HepG2 (cell line): ENCODE results near the gene EBF4. TPM values are rescaled to one million over a fixed set of nuclear protein-coding genes. Genes with fewer than 3 reads are reported as not detected.

Experiments used
- ADNP ChIP-seq: sonication (generic); formaldehyde crosslinking; IDR thresholded peaks from 2 replicates; pipeline ENCODE4 v1.4.0; 2020; ENCODE audit warnings: missing genetic modification reagents
- ATAD3A ChIP-seq: sonication (generic); formaldehyde crosslinking; IDR thresholded peaks from 2 replicates; pipeline ENCODE4 v1.4.0; 2020; ENCODE audit warnings: missing genetic modification reagents
- ATF1 ChIP-seq: IDR thresholded peaks from 2 replicates; pipeline ENCODE4 v1.6.1; 2016; ENCODE audit warnings: mild to moderate bottlenecking, control low read depth
- ATF7 ChIP-seq, 2 experiments: fragments of 450-650 bp in 1 of 2; sonication (generic) in 1 of 2; formaldehyde crosslinking in 1 of 2; IDR thresholded peaks; 2 replicates each; pipeline versions ENCODE4 v1.4.0 to v1.6.1; 2016 to 2020; ENCODE audit warnings: antibody characterized with exemption in 1 of 2, mild to moderate bottlenecking in 1 of 2, missing genetic modification reagents in 1 of 2
- BHLHE40 ChIP-seq: IDR thresholded peaks from 2 replicates; pipeline ENCODE4 v1.6.1; 2011; ENCODE audit warnings: low read length, improper control_type of control experiment
- FIP1L1 ChIP-seq: fragments of 200-400 bp; formaldehyde crosslinking; IDR thresholded peaks from 2 replicates; pipeline ENCODE4 v1.6.1; 2018; ENCODE audit warnings: low read depth, mild to moderate bottlenecking, low read length, moderate library complexity, borderline replicate concordance; ENCODE audit not compliant: insufficient read depth
- HIC2 ChIP-seq: sonication (generic); formaldehyde crosslinking; IDR thresholded peaks from 2 replicates; pipeline ENCODE4 v1.9.0; 2022; ENCODE audit warnings: low read depth, missing genetic modification reagents
- KDM2A ChIP-seq: sonication (generic); formaldehyde crosslinking; IDR thresholded peaks from 2 replicates; pipeline ENCODE4 v1.4.0; 2020; ENCODE audit warnings: low read depth, missing genetic modification reagents, borderline replicate concordance
- NKX3-1 ChIP-seq: sonication (generic); formaldehyde crosslinking; IDR thresholded peaks from 2 replicates; pipeline ENCODE4 v1.5.0; 2020; ENCODE audit warnings: missing genetic modification reagents
- ONECUT2 ChIP-seq: sonication (generic); formaldehyde crosslinking; IDR thresholded peaks from 2 replicates; pipeline ENCODE4 v1.4.0; 2020; ENCODE audit warnings: missing genetic modification reagents
- PAWR ChIP-seq: sonication (generic); formaldehyde crosslinking; IDR thresholded peaks from 2 replicates; pipeline ENCODE4 v1.4.0; 2020; ENCODE audit warnings: missing genetic modification reagents, mild to moderate bottlenecking, borderline replicate concordance
- SAP130 ChIP-seq: IDR thresholded peaks from 2 replicates; pipeline ENCODE4 v1.6.1; 2016; ENCODE audit warnings: low read depth
- ZBTB21 ChIP-seq: sonication (generic); formaldehyde crosslinking; IDR thresholded peaks from 2 replicates; pipeline ENCODE4 v1.4.0; 2020; ENCODE audit warnings: missing genetic modification reagents
- ZNF282 ChIP-seq: fragments of 450-650 bp; IDR thresholded peaks from 2 replicates; pipeline ENCODE4 v1.6.1; 2018; ENCODE audit not compliant: partially characterized antibody
- ZNF609 ChIP-seq: sonication (generic); formaldehyde crosslinking; IDR thresholded peaks from 2 replicates; pipeline ENCODE4 v1.4.0; 2020; ENCODE audit warnings: mild to moderate bottlenecking, missing genetic modification reagents, borderline replicate concordance
- ZNF781 ChIP-seq: sonication (generic); formaldehyde crosslinking; IDR thresholded peaks from 2 replicates; pipeline ENCODE4 v1.5.1; 2020; ENCODE audit warnings: borderline replicate concordance, mild to moderate bottlenecking, missing genetic modification reagents; ENCODE audit errors: not compliant biosample characterization
- polyA plus RNA-seq, 8 experiments: library from polyadenylated mRNA; depleted of rRNA in 3 of 8; stranded (reverse) in 7 of 8; unstranded in 1 of 8; fragments of >200 nt; fragmentation: Illumina TruSeq in 4 of 8; extraction: Trizol in 4 of 8; gene quantifications; 2 replicates each; pipeline versions ENCODE4 v1.2.1 to v1.2.3, GENCODE V29; 2011 to 2016; ENCODE audit warnings: low read depth in 4 of 8, missing spikeins in 1 of 8, mixed read lengths in 1 of 8; ENCODE audit not compliant: insufficient read depth in 1 of 8
- total RNA-seq, 5 experiments: library from RNA; depleted of rRNA; stranded (reverse); fragments of >200 nt; fragmentation: Illumina TruSeq; extraction: Trizol; gene quantifications; 2 replicates each; pipeline ENCODE4 v1.2.3, GENCODE V29; 2016; ENCODE audit warnings: low read depth in 1 of 5
- TF ChIP-seq, protein P1 (sequence below): sonication (generic); formaldehyde crosslinking; IDR thresholded peaks from 2 replicates; pipeline ENCODE4 v1.5.0; 2020; ENCODE audit warnings: missing genetic modification reagents
- TF ChIP-seq, protein P2 (sequence below): sonication (generic); formaldehyde crosslinking; IDR thresholded peaks from 2 replicates; pipeline ENCODE4 v1.8.0; 2022; ENCODE audit warnings: low read depth, missing genetic modification reagents
- TF ChIP-seq, protein P3 (sequence below): sonication (generic); formaldehyde crosslinking; IDR thresholded peaks from 2 replicates; pipeline ENCODE4 v1.4.0; 2020; ENCODE audit warnings: mild to moderate bottlenecking, missing genetic modification reagents

The EBF4 gene
- total and polyA plus RNA-seq, 2 of the 13 experiments (the other 11 are each of a cell fraction or from before 2014, with no cell fraction given), result 0.84 to 2.2 TPM

GRCh38 chr20:2742934-2743559 lies 50.5 kb downstream of the EBF4 start (continued):
- TF ChIP-seq HIC2 (no peak), SAP130 (CRISPR knock-in tag) (no peak), BHLHE40 (peak; percentile 38; the same call in 1 of the 2 replicates), ATF7 (IDR thresholded peaks at IDR 0.05) (no peak), ATF7 (CRISPR knock-in tag; IDR thresholded peaks at IDR 0.05) (no peak), ATF1 (CRISPR knock-in tag) (no peak), PAWR (CRISPR knock-in tag) (no peak), ZNF781 (CRISPR knock-in tag) (no peak), ADNP (no peak), ZNF609 (CRISPR knock-in tag) (peak; percentile 29; the same call in 1 of the 2 replicates), ATAD3A (CRISPR knock-in tag) (no peak), ONECUT2 (no peak), FIP1L1 (no peak), ZNF282 (no peak), NKX3-1 (CRISPR knock-in tag) (no peak), KDM2A (peak; percentile 90), ZBTB21 (no peak)
- TF ChIP-seq, protein P1, sequence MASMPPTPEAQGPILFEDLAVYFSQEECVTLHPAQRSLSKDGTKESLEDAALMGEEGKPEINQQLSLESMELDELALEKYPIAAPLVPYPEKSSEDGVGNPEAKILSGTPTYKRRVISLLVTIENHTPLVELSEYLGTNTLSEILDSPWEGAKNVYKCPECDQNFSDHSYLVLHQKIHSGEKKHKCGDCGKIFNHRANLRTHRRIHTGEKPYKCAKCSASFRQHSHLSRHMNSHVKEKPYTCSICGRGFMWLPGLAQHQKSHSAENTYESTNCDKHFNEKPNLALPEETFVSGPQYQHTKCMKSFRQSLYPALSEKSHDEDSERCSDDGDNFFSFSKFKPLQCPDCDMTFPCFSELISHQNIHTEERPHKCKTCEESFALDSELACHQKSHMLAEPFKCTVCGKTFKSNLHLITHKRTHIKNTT (CRISPR knock-in tag), result no peak
- TF ChIP-seq, protein P2, sequence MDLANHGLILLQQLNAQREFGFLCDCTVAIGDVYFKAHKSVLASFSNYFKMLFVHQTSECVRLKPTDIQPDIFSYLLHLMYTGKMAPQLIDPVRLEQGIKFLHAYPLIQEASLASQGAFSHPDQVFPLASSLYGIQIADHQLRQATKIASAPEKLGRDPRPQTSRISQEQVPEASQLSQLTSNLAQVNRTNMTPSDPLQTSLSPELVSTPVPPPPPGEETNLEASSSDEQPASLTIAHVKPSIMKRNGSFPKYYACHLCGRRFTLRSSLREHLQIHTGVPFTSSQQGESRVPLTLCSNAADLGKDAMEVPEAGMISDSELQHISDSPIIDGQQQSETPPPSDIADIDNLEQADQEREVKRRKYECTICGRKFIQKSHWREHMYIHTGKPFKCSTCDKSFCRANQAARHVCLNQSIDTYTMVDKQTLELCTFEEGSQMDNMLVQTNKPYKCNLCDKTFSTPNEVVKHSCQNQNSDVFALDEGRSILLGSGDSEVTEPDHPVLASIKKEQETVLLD (CRISPR knock-in tag), result no peak
- TF ChIP-seq, protein P3, sequence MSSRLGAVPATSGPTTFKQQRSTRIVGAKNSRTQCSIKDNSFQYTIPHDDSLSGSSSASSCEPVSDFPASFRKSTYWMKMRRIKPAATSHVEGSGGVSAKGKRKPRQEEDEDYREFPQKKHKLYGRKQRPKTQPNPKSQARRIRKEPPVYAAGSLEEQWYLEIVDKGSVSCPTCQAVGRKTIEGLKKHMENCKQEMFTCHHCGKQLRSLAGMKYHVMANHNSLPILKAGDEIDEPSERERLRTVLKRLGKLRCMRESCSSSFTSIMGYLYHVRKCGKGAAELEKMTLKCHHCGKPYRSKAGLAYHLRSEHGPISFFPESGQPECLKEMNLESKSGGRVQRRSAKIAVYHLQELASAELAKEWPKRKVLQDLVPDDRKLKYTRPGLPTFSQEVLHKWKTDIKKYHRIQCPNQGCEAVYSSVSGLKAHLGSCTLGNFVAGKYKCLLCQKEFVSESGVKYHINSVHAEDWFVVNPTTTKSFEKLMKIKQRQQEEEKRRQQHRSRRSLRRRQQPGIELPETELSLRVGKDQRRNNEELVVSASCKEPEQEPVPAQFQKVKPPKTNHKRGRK, result no peak
